Psoas muscle (tissue), 8 donors: Measurements from ENCODE around the gene LPP. TPM values are rescaled to one million over a fixed set of nuclear protein-coding genes. Genes with fewer than 3 reads are reported as not detected.

ENCODE experiments used
- ATAC-seq, 4 donors: fragments of 200-7000 bp; cut with Tn5 transposase; one replicate each; pipeline ENCODE4 v1.9.1; 2020; ENCODE audit warnings: moderate library complexity in 3 of 4, mild to moderate bottlenecking in 2 of 4
- DNase-seq, 2 donors: peaks; one replicate each; pipeline ENCODE4 v3.0.0-alpha.2; 2020
- H3K27ac ChIP-seq: fragments of 200-600 bp; one replicate; pipeline ENCODE4 v1.8.0; 2022
- H3K27me3 ChIP-seq, 3 donors: fragments of 200-600 bp in 1 of 3; one replicate each; pipeline versions ENCODE4 v1.6.1 to v1.8.0; 2013 to 2022; ENCODE audit warnings: low read length in 2 of 3, mild to moderate bottlenecking in 2 of 3, moderate library complexity in 1 of 3; ENCODE audit not compliant: insufficient read depth in 3 of 3
- H3K36me3 ChIP-seq, 2 donors: fragments of 200-600 bp in 1 of 2; one replicate each; pipeline versions ENCODE4 v1.6.1 to v1.8.0; 2013 to 2022; ENCODE audit warnings: low read depth in 1 of 2, mild to moderate bottlenecking in 1 of 2, moderate library complexity in 1 of 2; ENCODE audit not compliant: insufficient read depth in 1 of 2
- H3K4me1 ChIP-seq: fragments of 200-600 bp; one replicate; pipeline ENCODE4 v1.8.0; 2022
- H3K4me3 ChIP-seq: fragments of 200-600 bp; one replicate; pipeline ENCODE4 v1.8.0; 2022; ENCODE audit warnings: mild to moderate bottlenecking
- H3K9me3 ChIP-seq: fragments of 200-600 bp; one replicate; pipeline ENCODE4 v1.8.0; 2022
- CTCF ChIP-seq: fragments of 200-600 bp; IDR thresholded peaks from one replicate; pipeline ENCODE4 v1.8.0; 2022; ENCODE audit warnings: antibody characterized with exemption
- WGBS, 3 donors: extraction: QIAGEN DNeasy Blood & Tissue Kit; methylation state at CpG; one replicate each; pipeline versions ENCODE4 v1.1.6 to v1.1.7; 2013; 5-methylcytosine and 5-hydroxymethylcytosine counted together
- intact Hi-C, 2 donors: fragments of 100-400 bp; cut with DNase I; formaldehyde crosslinking; loops; one replicate each; pipeline versions ENCODE4 v1.11.0 to v1.14.2; 2022
- polyA plus RNA-seq, 3 donors: library from polyadenylated mRNA; stranded (reverse); fragments of 200-250 nt; gene quantifications; one replicate each; pipeline ENCODE4 v1.2.3, GENCODE V29; 2013
- total RNA-seq, 4 donors: library from RNA; stranded (reverse); fragmentation: NEBNext Ultra II Directional in 2 of 4; extraction: Animal tissue kit (Norgen Biotek cat#: 25700) in 2 of 4; gene quantifications; one replicate each; pipeline versions ENCODE4 v1.2.1 to v1.2.4, GENCODE V29; 2021 to 2023
- donor health status: healthy with polysubstance abuse.
- donor health status: DM: no; HTN: no; CAD: no; lungs with moderate emphysema.
- donor health status: Bipolar disorder and iron deficiency.
- donor health status: healthy.
- donor health status: DM: yes; HTN: yes; CAD: no.
- donor health status: DM: no; HTN: no; CAD: no.
- donor health status: DM: no; HTN: no; CAD: no.
- donor health status: DM: yes; HTN: yes; CAD: no.

LPP gene
- total and polyA plus RNA-seq, 7 donors, result 2.6 to 80.3 (median 42.8) TPM

DNA sequence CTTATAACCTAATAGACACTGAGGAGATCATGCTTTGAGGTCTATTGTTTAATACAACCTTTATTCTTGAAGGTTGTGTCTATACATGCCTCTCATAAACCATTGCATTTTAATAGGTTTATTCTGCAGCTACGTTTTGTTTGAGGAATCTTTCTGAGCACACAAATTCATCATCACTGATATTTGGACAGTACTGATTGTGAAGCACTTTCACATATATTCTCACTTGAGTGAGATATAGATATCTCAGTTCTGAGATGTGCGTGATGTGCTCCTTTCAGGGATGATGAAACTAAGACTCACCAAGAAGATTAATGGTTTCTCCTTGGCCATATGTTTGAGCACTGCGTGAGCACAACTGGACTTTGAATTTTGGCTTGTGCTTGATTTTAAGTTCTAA, 374.4 kb downstream of the LPP start:
- ATAC-seq (no peak), DNase-seq (no peak)
- Histone ChIP-seq H3K27me3 (no peaks in the 10 kb centered on the region), H3K9me3 (no peaks in the 10 kb centered on the region), H3K4me3 (no peak overlapping the region), H3K27ac (no peak overlapping the region), H3K36me3 (peaks cover 0 to 15% of the 10 kb centered on the region in 2 donors), H3K4me1 (peaks cover 14% of the 10 kb centered on the region)
- intact Hi-C loops, result no loop called here
- no peak for TF ChIP-seq CTCF
- 79 to 86% (median 83%) methylated on average over 3 of the region's 3 CpGs for WGBS, 3 donors

DNA sequence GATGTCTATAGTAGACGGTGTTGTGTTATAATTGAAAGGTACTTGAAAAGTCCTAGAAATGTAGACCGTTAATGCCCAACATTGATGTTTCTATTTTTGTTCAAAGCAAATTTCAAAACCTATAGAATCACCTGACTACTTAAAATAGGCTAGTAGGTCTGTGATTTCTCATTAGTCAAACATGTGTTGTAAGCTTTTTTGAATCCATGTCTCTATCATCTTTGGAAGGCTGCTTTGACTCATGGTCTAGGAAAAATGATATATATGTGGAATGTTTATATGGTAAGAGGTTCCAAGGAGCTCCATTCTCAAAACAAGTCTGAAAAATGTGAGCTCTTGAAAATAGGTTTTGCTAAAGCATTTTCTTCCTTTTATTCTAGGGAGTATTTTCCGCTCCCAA, 375.3 kb downstream of the LPP start:
- no peak for ATAC-seq
- Histone ChIP-seq H3K9me3 (no peaks in the 10 kb centered on the region), H3K4me1 (peaks cover 14% of the 10 kb centered on the region), H3K36me3 (peaks cover 0 to 15% of the 10 kb centered on the region in 2 donors), H3K4me3 (no peak overlapping the region), H3K27ac (no peak overlapping the region), H3K27me3 (no peaks in the 10 kb centered on the region)
- WGBS, 3 donors, result 85 to 89% (median 89%) methylated on average over 3 of the region's 3 CpGs
- no peak for TF ChIP-seq CTCF
- no peak for DNase-seq
- intact Hi-C loops, result no loop called here

DNA sequence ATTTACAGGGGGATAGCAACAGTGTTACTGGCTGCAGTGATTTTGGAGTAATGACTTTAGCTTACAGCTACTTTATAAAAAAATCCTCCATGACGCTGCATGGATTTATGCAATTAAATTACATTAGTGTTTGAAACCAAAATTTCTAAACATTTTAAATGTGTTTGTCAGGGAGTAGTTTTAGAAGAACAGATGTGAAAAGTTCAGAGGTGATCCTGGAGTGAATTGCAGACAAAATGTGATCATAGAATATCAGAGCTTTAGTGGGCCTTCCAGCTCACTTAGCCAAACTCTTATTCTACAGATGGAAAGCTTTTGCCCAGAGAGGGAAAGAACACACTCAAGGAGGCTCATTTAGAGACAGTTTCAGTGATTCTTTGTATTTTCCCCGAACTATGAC, 376.3 kb downstream of the LPP start:
- intact Hi-C loops, result no loop called here
- peaks cover 14% of the 10 kb centered on the region for H3K4me1 ChIP-seq
- no peak overlapping the region for H3K27ac ChIP-seq
- H3K4me3 ChIP-seq, result no peak overlapping the region
- TF ChIP-seq CTCF, result no peak
- WGBS, 3 donors, result 87 to 90% (median 88%) methylated on average over 2 of the region's 2 CpGs
- no peaks in the 10 kb centered on the region for H3K9me3 ChIP-seq
- H3K27me3 ChIP-seq, result no peaks in the 10 kb centered on the region
- DNase-seq (no peak), ATAC-seq (no peak)
- H3K36me3 ChIP-seq, result peaks cover 0 to 7% of the 10 kb centered on the region in 2 donors

- no peaks in the 10 kb centered on the region for H3K36me3 ChIP-seq
- peaks cover 14% of the 10 kb centered on the region for H3K4me1 ChIP-seq
- intact Hi-C loops, result no loop called here
- ATAC-seq (no peak), DNase-seq (no peak)
- no peaks in the 10 kb centered on the region for H3K27me3 ChIP-seq
- no peak overlapping the region for H3K4me3 ChIP-seq
- H3K27ac ChIP-seq, result no peak overlapping the region
- no peaks in the 10 kb centered on the region for H3K9me3 ChIP-seq
- no peak for TF ChIP-seq CTCF
These were observed 377.3 kb downstream of the LPP start for GRCh38 chr3:188531210-188531609.

DNA sequence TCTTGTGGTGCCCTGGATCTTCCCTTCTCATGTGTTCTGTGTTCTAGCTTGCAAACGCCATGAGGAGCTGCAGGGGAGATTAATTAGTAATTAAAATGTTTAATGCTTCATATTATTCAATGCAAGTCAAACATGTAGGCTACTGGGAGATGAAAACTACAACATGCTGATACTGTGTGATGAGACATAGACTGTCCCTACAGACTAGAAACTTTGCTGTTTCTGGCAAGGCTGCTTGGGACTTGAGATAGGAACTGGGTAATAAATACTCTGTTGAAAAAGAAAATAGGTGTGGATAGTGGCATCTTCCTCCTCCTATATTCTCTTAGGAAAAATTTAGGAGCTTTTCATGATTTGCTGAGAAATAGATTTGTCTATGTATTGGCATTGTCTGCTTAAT, 379.2 kb downstream of the LPP start:
- ATAC-seq, result no peak
- H3K27ac ChIP-seq, result no peak overlapping the region
- no peak for TF ChIP-seq CTCF

More for the DNA sequence above, 379.2 kb downstream of the LPP start:
- Histone ChIP-seq H3K27me3 (no peaks in the 10 kb centered on the region), H3K4me1 (peaks cover 14% of the 10 kb centered on the region), H3K4me3 (no peak overlapping the region), H3K36me3 (no peaks in the 10 kb centered on the region), H3K9me3 (no peaks in the 10 kb centered on the region)
- intact Hi-C loops, result no loop called here
- DNase-seq, result no peak
- WGBS, 3 donors, result 70 to 95% (median 78%) methylated on average over 1 of the region's 1 CpG
